Fibroblast of skin of back (primary cell): ENCODE measurements around the gene OR5K1. TPM values are rescaled to one million over a fixed set of nuclear protein-coding genes. Genes with fewer than 3 reads are reported as not detected.

Experiments used
- DNase-seq: peaks from one replicate; pipeline ENCODE4 v3.0.0-alpha.2; 2013
- polyA plus RNA-seq, 2 experiments: library from polyadenylated mRNA; unstranded; fragments of 120-200 nt; gene quantifications; one replicate each; pipeline ENCODE4 v1.2.1, GENCODE V29; 2013; ENCODE audit not compliant: insufficient read length in 2 of 2

OR5K1 gene
- not detected for polyA plus RNA-seq (2013, experiment 1 of 2; ENCODE audit: insufficient read length)
- polyA plus RNA-seq (2013, experiment 2 of 2; ENCODE audit: insufficient read length) = not detected

DNA sequence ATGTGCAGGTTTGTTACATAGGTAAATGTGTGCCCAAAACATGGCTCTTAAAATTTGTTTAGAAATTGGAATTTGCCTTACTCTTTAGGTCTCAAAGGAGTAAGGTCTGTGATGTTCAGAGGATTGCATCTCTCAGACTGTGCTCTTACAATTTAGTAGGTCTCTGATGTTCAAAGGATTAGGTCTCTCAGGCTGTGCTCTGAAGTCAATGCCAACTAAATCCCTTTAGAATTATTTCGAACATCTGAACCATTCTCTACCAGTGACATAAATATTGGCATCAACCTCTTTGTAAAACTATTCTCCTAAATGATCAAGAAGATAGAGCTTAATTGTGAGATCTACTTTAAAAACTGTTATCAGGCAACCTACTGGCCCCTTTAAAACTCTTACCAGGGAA, at the start of gene OR5K1:
OR5K1 (plus strand) TSS at position 301 of the 400 bp plus-strand sequence. CDS start 6,376 bp downstream, outside the sequence.
- DNase-seq = no peak

- DNase-seq = no peak
Measured at GRCh38 chr3:98432575-98432974, 30.4 kb upstream of the OR5K1 start.

- DNase-seq = no peak
Measured at GRCh38 chr3:98433764-98434163, 29.2 kb upstream of the OR5K1 start.

DNA sequence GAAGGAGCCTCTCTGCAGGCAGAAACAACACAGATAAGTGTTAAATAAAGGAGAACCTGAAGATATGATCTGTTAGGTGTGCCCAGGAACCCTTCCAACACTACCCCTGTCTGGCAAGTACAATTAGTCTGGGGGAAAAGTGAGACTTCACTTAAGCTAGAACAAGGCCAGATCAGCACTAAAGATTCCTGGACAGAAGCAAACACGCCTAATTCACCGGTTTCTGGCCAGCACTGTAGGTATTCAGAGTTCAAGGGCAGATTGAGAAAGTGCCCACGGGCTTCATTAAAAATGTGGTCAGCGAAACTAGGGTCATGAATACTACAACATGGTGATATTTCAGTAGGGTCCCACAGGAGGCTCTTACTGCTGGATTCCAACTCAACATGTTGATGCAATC, 28.6 kb upstream of the OR5K1 start:
- DNase-seq = no peak

GRCh38 chr3:98440283-98440682, 22.7 kb upstream of the OR5K1 start:
- no peak for DNase-seq

- no peak for DNase-seq
Measured at GRCh38 chr3:98445949-98446406, 17.0 kb upstream of the OR5K1 start.

DNA sequence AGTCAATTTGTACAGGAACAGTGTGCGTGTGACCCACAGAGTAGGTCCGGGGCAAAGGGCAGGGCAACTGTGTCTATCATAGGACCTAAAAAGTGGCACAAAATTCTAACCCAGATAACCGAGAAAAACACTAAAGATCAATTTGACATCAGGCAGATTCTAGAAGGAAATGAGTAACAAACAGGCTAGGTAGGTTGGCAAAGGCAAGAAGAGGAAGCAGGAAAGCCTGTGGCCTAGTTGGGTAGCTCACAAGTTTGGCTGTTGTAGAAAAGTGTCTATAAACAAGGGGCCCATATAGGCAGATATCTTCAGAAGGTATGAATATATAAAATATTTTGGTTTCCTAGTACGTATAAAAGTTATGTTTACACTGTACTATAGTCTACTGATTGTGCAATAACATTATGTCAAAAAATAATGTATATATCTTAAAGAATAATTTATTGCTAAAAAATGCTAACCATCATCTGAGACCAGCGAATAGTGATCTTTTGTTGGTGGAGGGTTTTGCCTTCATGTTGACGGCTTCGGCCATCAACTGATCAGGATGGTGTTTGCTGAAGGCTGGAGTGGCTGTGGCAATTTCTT, 13.3 kb upstream of the OR5K1 start:
- DNase-seq = no peak

GRCh38 chr3:98450372-98450771, 12.6 kb upstream of the OR5K1 start:
- no peak for DNase-seq

- no peak for DNase-seq
Measured at GRCh38 chr3:98453827-98454226, 9.2 kb upstream of the OR5K1 start.

- DNase-seq = no peak
Measured at GRCh38 chr3:98454929-98455328, 8.1 kb upstream of the OR5K1 start.

DNA sequence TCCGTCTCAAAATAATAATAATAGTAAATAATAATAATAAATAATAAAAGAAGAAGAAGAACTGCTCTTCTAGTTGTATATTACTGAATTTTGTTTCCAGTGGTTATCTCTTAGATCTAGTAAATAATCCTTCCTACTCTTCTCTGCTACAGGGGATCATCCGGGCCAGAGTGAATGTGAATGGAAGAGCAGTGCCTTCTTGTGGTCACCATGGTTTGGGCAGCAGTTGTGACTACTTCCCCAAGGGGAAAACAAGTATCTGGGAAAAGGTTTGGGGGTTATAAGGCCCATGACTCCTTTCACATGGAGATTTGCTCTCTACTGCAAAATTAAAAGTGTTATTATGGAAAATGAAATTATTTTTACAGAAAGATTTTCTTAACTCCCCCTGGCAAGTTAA, 5.5 kb upstream of the OR5K1 start:
- DNase-seq = no peak

DNA sequence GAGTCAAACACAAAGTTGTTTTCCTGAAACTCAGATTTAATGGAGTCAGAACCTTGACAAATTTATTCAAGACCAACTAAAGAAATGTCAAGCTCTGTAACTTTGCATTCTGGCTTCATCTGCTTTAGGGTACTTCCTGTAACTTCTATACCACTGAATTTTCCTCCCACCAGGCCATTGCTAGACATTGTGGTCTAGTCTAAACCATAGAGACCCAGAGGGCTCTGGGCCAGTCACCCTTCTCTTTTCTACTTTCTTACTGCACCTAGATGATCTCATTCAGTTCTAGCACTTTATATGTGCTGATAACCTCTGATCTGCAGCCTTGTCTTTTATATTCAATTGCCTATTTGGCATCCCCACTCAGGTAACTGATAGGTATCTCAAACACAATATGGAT, 2.8 kb upstream of the OR5K1 start:
- no peak for DNase-seq

DNA sequence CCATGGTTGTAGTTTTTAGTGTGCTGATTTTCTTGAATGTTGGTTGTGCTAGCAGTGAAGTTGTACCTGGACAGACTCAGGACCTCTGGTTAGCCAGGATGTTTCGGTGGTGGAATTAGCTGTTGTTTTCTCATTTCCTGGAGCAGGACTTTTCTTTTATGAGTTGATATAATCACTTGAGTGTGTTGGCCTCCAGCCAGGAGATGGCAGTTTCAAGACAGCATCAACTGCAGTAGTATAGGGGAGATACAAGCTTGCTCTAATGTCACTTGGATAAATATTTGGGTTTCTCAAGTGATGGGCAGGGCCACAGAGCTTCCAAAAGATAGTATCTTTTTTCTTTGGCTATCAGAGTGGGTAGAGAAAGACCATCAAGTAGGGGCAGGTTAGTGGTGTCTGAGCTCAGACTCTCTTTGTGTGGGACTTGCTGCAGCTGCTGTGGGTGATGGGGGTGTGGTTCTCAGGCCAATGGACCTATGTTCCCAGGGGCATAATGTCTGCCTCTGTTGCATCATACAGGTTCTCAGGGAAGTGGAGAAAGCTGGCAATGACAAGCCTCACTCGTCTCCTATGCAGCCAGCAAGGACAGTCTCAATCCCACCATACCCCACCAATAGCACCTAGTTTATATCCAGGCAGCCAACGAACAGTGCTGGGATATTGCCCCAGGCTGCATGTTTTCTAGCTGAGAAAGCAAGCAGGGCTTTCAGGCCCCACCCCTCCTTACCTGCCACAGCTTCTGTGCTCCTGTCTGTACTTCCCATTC, 19.9 kb downstream of the OR5K1 start:
- DNase-seq = no peak

- DNase-seq = no peak
Measured at GRCh38 chr3:98483626-98484025, 20.6 kb downstream of the OR5K1 start.

- DNase-seq = no peak
Measured at GRCh38 chr3:98497381-98497780, 34.4 kb downstream of the OR5K1 start, which contains the start of gene OR5K2. Gene OR5K2 (plus strand): TSS chr3:98497681. CDS start chr3:98497681, 0 bp downstream.

- DNase-seq = no peak
Measured at GRCh38 chr3:98500019-98500418, 37.0 kb downstream of the OR5K1 start.

- no peak for DNase-seq
Measured at GRCh38 chr3:98501270-98501669, 38.3 kb downstream of the OR5K1 start.

DNA sequence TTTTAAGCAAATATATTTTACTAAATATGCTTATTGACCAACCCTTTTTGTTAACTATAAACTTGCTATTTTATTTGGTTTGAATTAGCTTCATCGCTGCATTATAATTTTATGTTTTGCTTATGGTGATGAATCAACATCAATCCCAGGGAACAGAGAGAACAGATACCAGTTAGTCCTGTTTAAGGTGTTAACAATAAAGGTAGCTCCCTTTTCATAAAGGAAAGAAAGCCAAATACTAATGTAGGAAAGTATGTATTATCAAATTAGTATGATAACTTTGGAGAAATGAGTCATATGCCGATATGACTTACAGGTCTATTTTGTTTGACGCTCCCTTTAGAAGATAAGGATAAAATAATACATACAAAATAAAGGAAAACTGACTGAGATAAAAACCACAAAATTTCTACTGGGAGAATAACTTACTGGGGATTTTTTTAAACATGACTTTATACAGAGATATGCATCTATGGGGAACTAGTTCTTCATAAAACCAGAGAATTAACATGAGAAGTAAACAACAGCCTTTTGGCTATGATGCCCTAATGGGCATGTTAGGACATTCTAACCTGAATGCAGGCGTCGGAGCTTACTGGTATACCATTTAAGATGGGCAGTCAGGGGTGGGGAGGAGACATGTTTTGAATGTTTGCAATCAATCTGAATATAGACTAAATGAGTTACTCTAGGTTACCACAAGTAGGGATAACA, 39.0 kb downstream of the OR5K1 start:
- no peak for DNase-seq

GRCh38 chr3:98504539-98504938, 41.5 kb downstream of the OR5K1 start:
- no peak for DNase-seq

GRCh38 chr3:98508582-98508981, 45.6 kb downstream of the OR5K1 start:
- DNase-seq = no peak

- DNase-seq = no peak
Measured at GRCh38 chr3:98512576-98512975, 49.6 kb downstream of the OR5K1 start.

DNA sequence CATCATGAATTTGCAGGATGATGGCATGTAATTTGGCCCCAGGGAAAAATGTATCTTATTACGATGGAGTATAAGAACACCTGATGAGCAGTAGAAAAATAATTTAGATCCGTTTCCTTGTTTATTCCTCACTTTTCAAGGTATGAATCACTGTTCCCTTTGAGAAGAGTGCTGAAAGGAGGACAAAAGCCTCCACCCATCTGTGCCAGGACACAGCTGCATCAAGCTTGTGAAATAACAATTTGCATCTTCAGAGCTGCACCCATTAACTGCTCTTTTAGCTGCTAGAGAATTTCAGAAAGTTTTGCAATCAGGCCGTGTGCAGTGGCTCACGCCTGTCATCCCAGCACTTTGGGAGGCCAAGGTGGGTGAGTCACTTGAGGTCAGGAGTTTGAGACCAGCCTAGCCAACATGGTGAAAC, 50.1 kb downstream of the OR5K1 start:
- no peak for DNase-seq

DNA sequence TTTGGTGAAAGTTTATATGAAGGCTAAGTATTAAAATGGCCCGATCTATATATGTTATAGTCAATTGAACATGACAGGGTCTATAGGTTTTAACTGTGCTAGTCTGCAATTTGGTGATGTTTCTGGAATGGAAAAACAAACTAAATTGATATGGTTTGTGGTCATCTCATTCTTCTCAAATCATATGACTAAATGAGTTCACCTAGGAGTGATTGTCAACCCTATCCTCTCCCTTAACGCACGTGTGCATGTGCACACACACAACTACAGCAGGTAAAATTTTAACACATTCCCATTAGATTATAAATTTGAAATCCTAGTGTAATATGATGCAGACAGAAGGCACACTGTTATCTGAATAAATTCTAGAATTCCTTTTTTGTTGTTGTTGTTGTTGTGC, 50.7 kb downstream of the OR5K1 start:
- no peak for DNase-seq
